HCT116 (cell line): ENCODE measurements around the gene UNC50. TPM values are rescaled to one million over a fixed set of nuclear protein-coding genes. Genes with fewer than 3 reads are reported as not detected.

ENCODE experiments used
- ATAC-seq: fragments of 200-7000 bp; cut with Tn5 transposase; 2 replicates; pipeline ENCODE4 v1.9.1; 2020; ENCODE audit warnings: mild to moderate bottlenecking, moderate library complexity
- BruUV-seq: library from RNA; stranded (reverse); fragments of 400-500 nt; replicated peaks from 2 replicates; lab custom pipeline; 2021; lab: Mats Ljungman, UMichigan
- CTCF ChIA-PET: fragments of 300-600 bp; sonication (Branson Sonifier 250); formaldehyde crosslinking; loops from one replicate; lab custom pipeline; 2021; ENCODE audit warnings: antibody characterized with exemption; lab: Charles Lee
- POLR2A ChIA-PET: fragments of 300-600, 350-600 bp; sonication (Branson Sonifier 250); formaldehyde crosslinking; loops from one replicate; lab custom pipeline; 2021; ENCODE audit warnings: antibody characterized with exemption; lab: Charles Lee
- RAD21 ChIA-PET, 2 experiments: fragments of 300-600 bp; sonication (Branson Sonifier 250); formaldehyde crosslinking; loops; one replicate each; lab custom pipeline; 2023; ENCODE audit warnings: low total read pairs in 2 of 2; ENCODE audit not compliant: uncharacterized antibody in 2 of 2, unreplicated experiment in 2 of 2, low non-redundant PET in 1 of 2; lab: Charles Lee
- DNase-seq: peaks from one replicate; pipeline ENCODE4 v3.0.0-alpha.2; 2010; ENCODE audit warnings: low read depth, low spot score
- H2AFZ ChIP-seq: fragments of 200-600 bp; shearing (Covaris generic), sonication (generic); 2 replicates; pipeline ENCODE4 v1.6.1; 2017; ENCODE audit warnings: low read depth, mixed run types, mixed read lengths, antibody characterized with exemption, low read length; ENCODE audit not compliant: poor library complexity, severe bottlenecking
- H3K27ac ChIP-seq: 2 replicates; pipeline ENCODE4 v1.5.1; 2012; ENCODE audit warnings: low read depth, low read length
- H3K27me3 ChIP-seq: fragments of 200-600 bp; sonication (generic); 2 replicates; pipeline ENCODE4 v1.6.1; 2016; ENCODE audit warnings: mixed run types, low read length, mixed read lengths; ENCODE audit not compliant: insufficient read depth
- H3K36me3 ChIP-seq, 2 experiments: fragments of 200-500 bp in 1 of 2; fragments of 200-600 bp in 1 of 2; sonication (Bioruptor generic) in 1 of 2; sonication (generic) in 1 of 2; 2 replicates each; pipeline versions ENCODE4 v1.5.1 to v1.6.1; 2014 to 2016; ENCODE audit warnings: low read length in 2 of 2, inconsistent platforms in 1 of 2, mixed read lengths in 1 of 2, mixed run types in 1 of 2; ENCODE audit not compliant: insufficient read depth in 2 of 2, control insufficient read depth in 1 of 2
- H3K4me1 ChIP-seq, 2 experiments: fragments of 200-600 bp in 1 of 2; sonication (generic) in 1 of 2; 2 replicates each; pipeline versions ENCODE4 v1.5.1 to v1.6.1; 2012 to 2017; ENCODE audit warnings: low read length in 2 of 2, inconsistent platforms in 1 of 2, mild to moderate bottlenecking in 1 of 2, mixed read lengths in 1 of 2, mixed run types in 1 of 2, moderate library complexity in 1 of 2; ENCODE audit not compliant: insufficient read depth in 2 of 2, control insufficient read depth in 1 of 2
- H3K4me2 ChIP-seq: fragments of 200-600 bp; sonication (generic); 2 replicates; pipeline ENCODE4 v1.6.1; 2017; ENCODE audit warnings: mixed run types, low read length, mixed read lengths
- H3K4me3 ChIP-seq, 2 experiments: fragments of 200-600 bp in 1 of 2; sonication (generic) in 1 of 2; replicated peaks in 1 of 2; 2 replicates each; pipeline ENCODE4 v1.5.1; 2011 to 2016; ENCODE audit warnings: low read length in 2 of 2, control low read depth in 1 of 2, low read depth in 1 of 2, mild to moderate bottlenecking in 1 of 2, mixed read lengths in 1 of 2, mixed run types in 1 of 2
- H3K79me2 ChIP-seq: fragments of 200-600 bp; sonication (generic); 2 replicates; pipeline ENCODE4 v1.6.1; 2017; ENCODE audit warnings: mild to moderate bottlenecking, mixed run types, low read length, moderate library complexity, mixed read lengths; ENCODE audit not compliant: insufficient read depth
- H3K9ac ChIP-seq: fragments of 200-600 bp; sonication (generic); 2 replicates; pipeline ENCODE4 v1.6.1; 2016; ENCODE audit warnings: low read length, mixed read lengths
- H3K9me2 ChIP-seq: fragments of 200-600 bp; sonication (generic), shearing (Covaris generic); 2 replicates; pipeline ENCODE4 v1.6.1; 2017; ENCODE audit warnings: mixed run types, mild to moderate bottlenecking, moderate library complexity; ENCODE audit not compliant: insufficient read depth
- H3K9me3 ChIP-seq, 2 experiments: fragments of 200-500 bp in 1 of 2; fragments of 200-600 bp in 1 of 2; sonication (Bioruptor generic) in 1 of 2; sonication (generic) in 1 of 2; 2 replicates each; pipeline ENCODE4 v1.6.1; 2014 to 2017; ENCODE audit warnings: low read length in 2 of 2, mixed read lengths in 2 of 2, inconsistent platforms in 1 of 2, low read depth in 1 of 2, mild to moderate bottlenecking in 1 of 2, mixed run types in 1 of 2, moderate library complexity in 1 of 2; ENCODE audit not compliant: control insufficient read depth in 1 of 2, insufficient read depth in 1 of 2
- H4K20me1 ChIP-seq: fragments of 200-600 bp; sonication (generic), shearing (Covaris generic); 2 replicates; pipeline ENCODE4 v1.6.1; 2017; ENCODE audit warnings: mixed run types, mild to moderate bottlenecking, moderate library complexity; ENCODE audit not compliant: insufficient read depth
- CTCF ChIP-seq, 3 experiments: fragments of 200-600 bp in 1 of 3; sonication (generic) in 1 of 3; IDR thresholded peaks in 2 of 3; conservative IDR thresholded peaks in 1 of 3; 2 replicates each; pipeline ENCODE4 v1.5.1; 2012 to 2017; ENCODE audit warnings: low read depth in 2 of 3, low read length in 2 of 3, antibody characterized with exemption in 1 of 3, borderline replicate concordance in 1 of 3, control low read depth in 1 of 3, mild to moderate bottlenecking in 1 of 3, mixed read lengths in 1 of 3, mixed run types in 1 of 3, moderate library complexity in 1 of 3; ENCODE audit not compliant: insufficient read depth in 1 of 3
- SIN3A ChIP-seq: IDR thresholded peaks from 2 replicates; pipeline ENCODE4 v1.6.1; 2012; ENCODE audit warnings: low read depth
- TCF7L2 ChIP-seq: IDR thresholded peaks from 2 replicates; pipeline ENCODE4 v1.7.0; 2011; ENCODE audit warnings: borderline replicate concordance, inconsistent platforms; ENCODE audit not compliant: insufficient read depth, insufficient read length; ENCODE audit errors: extremely low read depth
- YY1 ChIP-seq: IDR thresholded peaks from 2 replicates; pipeline ENCODE4 v1.6.1; 2011; ENCODE audit warnings: low read length, low read depth, moderate library complexity, mild to moderate bottlenecking; ENCODE audit not compliant: insufficient replicate concordance; ENCODE audit errors: extremely low read depth
- intact Hi-C: fragments of 100-400 bp; cut with micrococcal nuclease; formaldehyde crosslinking; loops from 2 replicates; pipeline ENCODE4 v1.10.0; 2022
- total RNA-seq: library from RNA; stranded (reverse); gene quantifications from one replicate; pipeline ENCODE4 v1.2.1, GENCODE V29; 2021; ENCODE audit not compliant: unreplicated experiment

The UNC50 gene
- total RNA-seq, 1 experiment from 2014 or later, result 33.0 TPM

GRCh38 chr2:98601532-98602132 lies 6.8 kb upstream of the UNC50 start (continued):
- peak; percentile 42 to 74 (median 68); a peak in 5 of 6 replicates for TF ChIP-seq CTCF (IDR thresholded peaks at IDR 0.05 in 2 of 3, conservative IDR thresholded peaks at IDR 0.05 in 1 of 3; ENCODE audit: borderline replicate concordance in 1 of 3, insufficient read depth in 1 of 3, low read depth in 2 of 3, low read length in 2 of 3)

GRCh38 chr2:98604547-98604946 lies 3.8 kb upstream of the UNC50 start:
- H3K27ac ChIP-seq, result no peak overlapping the region
- no peak for DNase-seq
- H3K9me2 ChIP-seq, result no peaks in the 10 kb centered on the region
- RAD21 ChIA-PET, result no interaction called here
- H3K79me2 ChIP-seq, result peaks cover 57% of the 10 kb centered on the region
- peaks cover 7 to 16% of the 10 kb centered on the region in 2 experiments; a peak in 3 of 4 replicates for H3K4me1 ChIP-seq
- POLR2A ChIA-PET, result no interaction called here
- no peak overlapping the region for H3K4me2 ChIP-seq
- TF ChIP-seq YY1, result no peak
- TF ChIP-seq SIN3A, result no peak
- TF ChIP-seq TCF7L2, result no peak
- H3K4me3 ChIP-seq, result no peak overlapping the region
- ATAC-seq, result no peak
- H4K20me1 ChIP-seq, result no peaks in the 10 kb centered on the region; the same call in 1 of the 2 replicates
- intact Hi-C loops, result no loop called here
- no TSS peak for BruUV-seq
- no peak overlapping the region for H2AFZ ChIP-seq
- CTCF ChIA-PET, result no interaction called here
- H3K27me3 ChIP-seq, result no peaks in the 10 kb centered on the region
- no peak overlapping the region for H3K9ac ChIP-seq
- no peaks in the 10 kb centered on the region for H3K9me3 ChIP-seq
- H3K36me3 ChIP-seq, result peaks cover 16 to 24% of the 10 kb centered on the region in 2 experiments; a peak in 3 of 4 replicates
